SK-N-SH treated with all-trans-retinoic acid at 6 μM for 48 hours (cell line): ENCODE data around the gene TSPAN14.

Source experiments
- ATAC-seq: fragments of 200-7000 bp; cut with Tn5 transposase; 3 replicates; pipeline ENCODE4 v1.9.1; 2020; ENCODE audit warnings: mild to moderate bottlenecking, moderate library complexity
- ARNTL ChIP-seq: fragments of 450-650 bp; formaldehyde crosslinking; IDR thresholded peaks from 2 replicates; pipeline ENCODE4 v1.5.0; 2020; ENCODE audit warnings: low read depth, mild to moderate bottlenecking, moderate library complexity, borderline replicate concordance
- BACH2 ChIP-seq: fragments of 250-450 bp; sonication (Bioruptor Pico); IDR thresholded peaks from 2 replicates; pipeline ENCODE4 v1.9.0; 2021; ENCODE audit warnings: mild to moderate bottlenecking, borderline replicate concordance
- CSDC2 ChIP-seq: fragments of 250-450 bp; sonication (Bioruptor Pico); IDR thresholded peaks from 2 replicates; pipeline ENCODE4 v1.5.0; 2020; ENCODE audit warnings: mild to moderate bottlenecking, moderate library complexity
- ESRRG ChIP-seq: fragments of 250-450 bp; sonication (Bioruptor Pico); IDR thresholded peaks from 2 replicates; pipeline ENCODE4 v1.6.1; 2021; ENCODE audit warnings: mild to moderate bottlenecking
- GLIS3 ChIP-seq: fragments of 250-450 bp; sonication (Bioruptor Pico); IDR thresholded peaks from 2 replicates; pipeline ENCODE4 v1.5.0; 2020; ENCODE audit warnings: mild to moderate bottlenecking, moderate library complexity
- ISL1 ChIP-seq: fragments of 250-450 bp; sonication (Bioruptor Pico); IDR thresholded peaks from 2 replicates; pipeline ENCODE4 v2.1.2; 2022; ENCODE audit warnings: mild to moderate bottlenecking, moderate library complexity
- OSR1 ChIP-seq: fragments of 250-450 bp; sonication (Bioruptor Pico); IDR thresholded peaks from 2 replicates; pipeline ENCODE4 v1.8.0; 2022; ENCODE audit warnings: moderate library complexity, mild to moderate bottlenecking, inconsistent platforms
- PPARA ChIP-seq: fragments of 250-450 bp; sonication (Bioruptor Pico); IDR thresholded peaks from 2 replicates; pipeline ENCODE4 v1.5.0; 2020; ENCODE audit warnings: mild to moderate bottlenecking, borderline replicate concordance
- RARB ChIP-seq: fragments of 250-450 bp; sonication (Bioruptor Pico); IDR thresholded peaks from 2 replicates; pipeline ENCODE4 v1.8.0; 2021; ENCODE audit warnings: mild to moderate bottlenecking, moderate library complexity
- TCF4 ChIP-seq: fragments of 250-450 bp; sonication (Bioruptor Pico); IDR thresholded peaks from 2 replicates; pipeline ENCODE4 v1.8.0; 2021; ENCODE audit warnings: mild to moderate bottlenecking, moderate library complexity, borderline replicate concordance
- TOX ChIP-seq: fragments of 250-450 bp; sonication (Bioruptor Pico); IDR thresholded peaks from 2 replicates; pipeline ENCODE4 v1.8.0; 2021; ENCODE audit warnings: mild to moderate bottlenecking, moderate library complexity, borderline replicate concordance
- ZC3H10 ChIP-seq: fragments of 250-450 bp; sonication (Bioruptor Pico); IDR thresholded peaks from 2 replicates; pipeline ENCODE4 v1.5.1; 2021; ENCODE audit warnings: mild to moderate bottlenecking, moderate library complexity
- ZFP3 ChIP-seq: fragments of 250-450 bp; sonication (Bioruptor Pico); IDR thresholded peaks from 2 replicates; pipeline ENCODE4 v1.5.0; 2020; ENCODE audit warnings: mild to moderate bottlenecking, moderate library complexity
- ZFP30 ChIP-seq: fragments of 450-650 bp; formaldehyde crosslinking; IDR thresholded peaks from 2 replicates; pipeline ENCODE4 v1.5.0; 2022; ENCODE audit warnings: mild to moderate bottlenecking, moderate library complexity
- ZNF565 ChIP-seq: fragments of 450-650 bp; formaldehyde crosslinking; conservative IDR thresholded peaks from 2 replicates; pipeline ENCODE4 v1.5.0; 2020; ENCODE audit warnings: low read depth, mild to moderate bottlenecking, moderate library complexity
- ZNF70 ChIP-seq: fragments of 450-650 bp; formaldehyde crosslinking; IDR thresholded peaks from 2 replicates; pipeline ENCODE4 v1.5.0; 2020; ENCODE audit warnings: mild to moderate bottlenecking, moderate library complexity
- ZNF8 ChIP-seq: fragments of 450-650 bp; formaldehyde crosslinking; IDR thresholded peaks from 2 replicates; pipeline ENCODE4 v1.5.0; 2020; ENCODE audit warnings: mild to moderate bottlenecking, moderate library complexity
- TF ChIP-seq, protein P1 (sequence below): fragments of 250-450 bp; sonication (Bioruptor Pico); IDR thresholded peaks from 2 replicates; pipeline ENCODE4 v1.8.0; 2021; ENCODE audit warnings: low read depth, mild to moderate bottlenecking, moderate library complexity, borderline replicate concordance
- TF ChIP-seq, protein P2 (sequence below): fragments of 250-450 bp; sonication (Bioruptor Pico); IDR thresholded peaks from 2 replicates; pipeline ENCODE4 v1.5.1; 2021; ENCODE audit warnings: mild to moderate bottlenecking, moderate library complexity
- TF ChIP-seq, protein P3 (sequence below): fragments of 250-450 bp; sonication (Bioruptor Pico); IDR thresholded peaks from 2 replicates; pipeline ENCODE4 v1.5.0; 2020; ENCODE audit warnings: mild to moderate bottlenecking, moderate library complexity
- TF ChIP-seq, protein P4 (sequence below): fragments of 250-450 bp; sonication (Bioruptor Pico); IDR thresholded peaks from 2 replicates; pipeline ENCODE4 v1.5.1; 2020; ENCODE audit warnings: low read depth, mild to moderate bottlenecking, moderate library complexity

TSPAN14 gene

DNA sequence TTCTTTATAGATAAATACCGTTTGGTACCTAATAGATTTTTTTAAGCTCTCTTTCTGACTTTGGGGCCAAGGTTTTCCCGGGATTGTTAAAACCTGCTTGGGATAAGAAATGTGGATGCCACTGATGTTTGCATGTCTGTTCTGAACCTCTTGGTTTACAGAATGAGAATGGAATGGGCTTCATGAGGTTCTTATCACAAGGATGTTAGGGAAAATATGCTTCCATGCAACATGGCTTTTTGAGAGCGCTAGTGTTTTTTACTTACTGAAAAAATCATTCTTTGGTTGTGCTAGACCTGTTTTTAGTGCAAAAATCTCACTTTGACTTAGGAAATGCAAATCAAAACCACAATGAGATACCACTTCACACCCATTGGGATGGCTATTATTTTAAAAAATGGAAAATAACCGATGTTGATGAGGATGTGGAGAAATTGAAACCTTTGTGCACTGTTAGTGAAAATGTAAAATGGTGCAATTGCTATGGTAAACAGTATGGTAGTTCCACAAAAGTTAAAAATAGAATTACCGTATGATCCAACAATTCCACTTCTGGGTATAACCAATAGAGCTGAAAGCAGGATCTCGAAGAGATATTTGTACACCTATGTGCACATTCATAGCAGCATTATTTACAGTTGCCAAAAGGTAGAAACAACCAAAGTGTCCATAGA is 38.9 kb downstream of the TSPAN14 start:
- no peak for ATAC-seq
- TF ChIP-seq ZFP30 (CRISPR knock-in tag): no peak
- TF ChIP-seq, protein P1, sequence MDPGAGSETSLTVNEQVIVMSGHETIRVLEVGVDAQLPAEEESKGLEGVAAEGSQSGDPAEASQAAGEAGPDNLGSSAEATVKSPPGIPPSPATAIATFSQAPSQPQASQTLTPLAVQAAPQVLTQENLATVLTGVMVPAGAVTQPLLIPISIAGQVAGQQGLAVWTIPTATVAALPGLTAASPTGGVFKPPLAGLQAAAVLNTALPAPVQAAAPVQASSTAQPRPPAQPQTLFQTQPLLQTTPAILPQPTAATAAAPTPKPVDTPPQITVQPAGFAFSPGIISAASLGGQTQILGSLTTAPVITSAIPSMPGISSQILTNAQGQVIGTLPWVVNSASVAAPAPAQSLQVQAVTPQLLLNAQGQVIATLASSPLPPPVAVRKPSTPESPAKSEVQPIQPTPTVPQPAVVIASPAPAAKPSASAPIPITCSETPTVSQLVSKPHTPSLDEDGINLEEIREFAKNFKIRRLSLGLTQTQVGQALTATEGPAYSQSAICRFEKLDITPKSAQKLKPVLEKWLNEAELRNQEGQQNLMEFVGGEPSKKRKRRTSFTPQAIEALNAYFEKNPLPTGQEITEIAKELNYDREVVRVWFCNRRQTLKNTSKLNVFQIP (CRISPR knock-in tag): no peak

DNA sequence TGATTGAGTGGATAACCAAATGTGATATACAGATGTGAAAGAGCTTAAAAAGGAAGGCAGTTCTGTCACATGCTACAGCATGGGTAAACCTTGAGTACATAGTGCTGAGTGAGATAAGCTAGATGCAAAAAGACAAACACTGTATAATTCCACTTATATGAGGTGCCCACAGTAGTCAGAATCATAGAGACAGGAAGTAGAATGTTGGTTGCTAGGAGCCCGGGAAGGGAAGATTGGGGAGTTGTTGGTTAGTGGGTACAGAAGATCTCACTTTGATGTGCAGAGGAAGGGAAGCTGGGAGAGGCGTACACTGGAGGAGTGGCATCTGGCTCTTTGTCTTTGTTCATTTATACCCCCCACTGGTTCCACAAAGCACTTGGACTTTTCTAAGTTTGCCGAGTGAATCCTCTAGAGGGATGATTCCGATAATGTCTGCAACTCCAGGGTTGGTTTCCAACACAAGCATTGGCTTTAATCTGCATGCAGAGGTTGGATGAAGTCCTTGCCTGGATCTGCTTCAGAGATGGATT is 39.5 kb downstream of the TSPAN14 start:
- ATAC-seq: no peak
- no peak for TF ChIP-seq BACH2 (CRISPR knock-in tag)
- TF ChIP-seq, protein P2, sequence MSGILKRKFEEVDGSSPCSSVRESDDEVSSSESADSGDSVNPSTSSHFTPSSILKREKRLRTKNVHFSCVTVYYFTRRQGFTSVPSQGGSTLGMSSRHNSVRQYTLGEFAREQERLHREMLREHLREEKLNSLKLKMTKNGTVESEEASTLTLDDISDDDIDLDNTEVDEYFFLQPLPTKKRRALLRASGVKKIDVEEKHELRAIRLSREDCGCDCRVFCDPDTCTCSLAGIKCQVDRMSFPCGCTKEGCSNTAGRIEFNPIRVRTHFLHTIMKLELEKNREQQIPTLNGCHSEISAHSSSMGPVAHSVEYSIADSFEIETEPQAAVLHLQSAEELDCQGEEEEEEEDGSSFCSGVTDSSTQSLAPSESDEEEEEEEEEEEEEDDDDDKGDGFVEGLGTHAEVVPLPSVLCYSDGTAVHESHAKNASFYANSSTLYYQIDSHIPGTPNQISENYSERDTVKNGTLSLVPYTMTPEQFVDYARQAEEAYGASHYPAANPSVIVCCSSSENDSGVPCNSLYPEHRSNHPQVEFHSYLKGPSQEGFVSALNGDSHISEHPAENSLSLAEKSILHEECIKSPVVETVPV (CRISPR knock-in tag): no peak
- no peak for TF ChIP-seq ZFP3 (CRISPR knock-in tag)
- no peak for TF ChIP-seq TOX
- TF ChIP-seq TCF4 (CRISPR knock-in tag): no peak
- TF ChIP-seq OSR1: no peak
- no peak for TF ChIP-seq ZFP30 (CRISPR knock-in tag)
- no peak for TF ChIP-seq ARNTL (CRISPR knock-in tag)
- TF ChIP-seq ZC3H10 (CRISPR knock-in tag): no peak
- TF ChIP-seq GLIS3 (CRISPR knock-in tag): no peak
- TF ChIP-seq ZNF70 (CRISPR knock-in tag): no peak
- TF ChIP-seq, protein P3, sequence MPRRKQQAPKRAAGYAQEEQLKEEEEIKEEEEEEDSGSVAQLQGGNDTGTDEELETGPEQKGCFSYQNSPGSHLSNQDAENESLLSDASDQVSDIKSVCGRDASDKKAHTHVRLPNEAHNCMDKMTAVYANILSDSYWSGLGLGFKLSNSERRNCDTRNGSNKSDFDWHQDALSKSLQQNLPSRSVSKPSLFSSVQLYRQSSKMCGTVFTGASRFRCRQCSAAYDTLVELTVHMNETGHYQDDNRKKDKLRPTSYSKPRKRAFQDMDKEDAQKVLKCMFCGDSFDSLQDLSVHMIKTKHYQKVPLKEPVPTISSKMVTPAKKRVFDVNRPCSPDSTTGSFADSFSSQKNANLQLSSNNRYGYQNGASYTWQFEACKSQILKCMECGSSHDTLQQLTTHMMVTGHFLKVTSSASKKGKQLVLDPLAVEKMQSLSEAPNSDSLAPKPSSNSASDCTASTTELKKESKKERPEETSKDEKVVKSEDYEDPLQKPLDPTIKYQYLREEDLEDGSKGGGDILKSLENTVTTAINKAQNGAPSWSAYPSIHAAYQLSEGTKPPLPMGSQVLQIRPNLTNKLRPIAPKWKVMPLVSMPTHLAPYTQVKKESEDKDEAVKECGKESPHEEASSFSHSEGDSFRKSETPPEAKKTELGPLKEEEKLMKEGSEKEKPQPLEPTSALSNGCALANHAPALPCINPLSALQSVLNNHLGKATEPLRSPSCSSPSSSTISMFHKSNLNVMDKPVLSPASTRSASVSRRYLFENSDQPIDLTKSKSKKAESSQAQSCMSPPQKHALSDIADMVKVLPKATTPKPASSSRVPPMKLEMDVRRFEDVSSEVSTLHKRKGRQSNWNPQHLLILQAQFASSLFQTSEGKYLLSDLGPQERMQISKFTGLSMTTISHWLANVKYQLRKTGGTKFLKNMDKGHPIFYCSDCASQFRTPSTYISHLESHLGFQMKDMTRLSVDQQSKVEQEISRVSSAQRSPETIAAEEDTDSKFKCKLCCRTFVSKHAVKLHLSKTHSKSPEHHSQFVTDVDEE: no peak

DNA sequence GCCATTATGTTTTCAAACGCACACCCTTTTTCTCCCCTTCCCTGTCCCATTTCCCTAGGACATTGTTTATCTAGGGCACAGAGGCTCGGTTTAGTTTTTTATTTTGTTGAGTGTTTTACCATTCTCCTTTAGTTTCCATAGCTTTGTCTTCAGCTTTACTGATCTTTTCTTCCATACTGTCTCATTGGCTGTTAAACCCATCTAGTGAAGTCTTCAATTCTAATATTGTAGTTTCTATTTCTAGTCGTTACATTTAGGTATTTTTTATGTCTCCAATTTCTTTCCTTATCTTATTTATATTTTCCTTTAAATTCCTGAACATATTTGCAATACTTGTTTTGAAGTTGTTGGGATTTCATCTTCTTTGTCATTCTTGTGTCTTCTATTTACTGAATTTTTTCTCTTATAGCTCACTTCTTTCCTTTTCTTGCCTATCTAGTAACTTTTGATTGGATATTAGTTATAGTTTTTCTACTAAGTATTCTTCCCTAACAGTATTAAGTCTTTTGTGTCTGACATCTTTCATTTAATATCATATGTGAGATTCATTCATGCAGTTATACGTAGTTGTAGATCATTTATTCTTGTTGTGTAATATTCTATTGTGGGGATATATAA is 42.6 kb downstream of the TSPAN14 start:
- ATAC-seq: no peak
- TF ChIP-seq TOX (no peak), OSR1 (no peak), ZNF565 (no peak), BACH2 (CRISPR knock-in tag) (no peak), ZFP30 (CRISPR knock-in tag) (peak; percentile 96)
- TF ChIP-seq, all 23 proteins: peak for 1

DNA sequence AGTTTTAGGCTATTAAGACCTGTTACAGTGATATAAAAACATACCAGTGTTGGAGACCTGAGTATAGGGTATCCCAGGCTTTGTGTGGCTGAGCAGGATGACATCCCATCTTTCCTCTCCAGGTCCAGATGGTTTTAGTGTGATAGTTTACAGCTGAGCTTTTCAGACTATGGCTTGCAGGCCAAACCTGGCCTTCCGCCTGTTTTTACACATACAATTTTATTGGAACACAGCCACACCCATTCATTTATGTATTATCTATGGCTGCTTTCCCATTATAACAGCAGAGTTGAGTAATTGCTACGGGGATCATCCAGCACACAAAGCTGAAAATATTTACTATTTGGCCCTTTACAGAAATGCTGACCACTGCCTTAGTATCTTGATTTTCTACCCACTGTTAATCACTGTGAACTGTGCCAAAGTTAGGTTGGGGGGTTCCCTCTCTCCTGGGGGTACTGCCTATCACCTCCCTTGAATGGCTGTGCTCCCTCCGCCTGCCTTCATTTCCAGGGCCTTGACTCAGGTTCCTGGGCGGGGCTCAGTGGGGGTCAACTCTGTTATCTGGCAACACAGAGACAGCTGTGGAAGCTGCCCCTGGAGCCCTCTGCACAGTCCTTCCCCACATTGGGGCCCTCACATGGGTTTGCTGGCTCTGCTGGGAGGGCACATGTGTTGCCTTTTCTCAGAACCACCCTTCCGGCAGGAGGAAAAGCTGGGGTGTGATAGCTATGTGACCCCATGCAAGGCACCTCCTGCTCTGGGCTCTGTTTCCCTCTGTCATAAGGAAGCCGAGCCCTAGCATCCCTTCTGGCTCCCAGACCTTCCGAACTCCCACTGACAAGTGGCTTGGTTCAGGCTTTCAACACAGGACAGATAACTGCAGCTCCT is 43.3 kb downstream of the TSPAN14 start:
- ATAC-seq: no peak
- no peak for TF ChIP-seq ZFP30 (CRISPR knock-in tag)
- TF ChIP-seq, protein P4, sequence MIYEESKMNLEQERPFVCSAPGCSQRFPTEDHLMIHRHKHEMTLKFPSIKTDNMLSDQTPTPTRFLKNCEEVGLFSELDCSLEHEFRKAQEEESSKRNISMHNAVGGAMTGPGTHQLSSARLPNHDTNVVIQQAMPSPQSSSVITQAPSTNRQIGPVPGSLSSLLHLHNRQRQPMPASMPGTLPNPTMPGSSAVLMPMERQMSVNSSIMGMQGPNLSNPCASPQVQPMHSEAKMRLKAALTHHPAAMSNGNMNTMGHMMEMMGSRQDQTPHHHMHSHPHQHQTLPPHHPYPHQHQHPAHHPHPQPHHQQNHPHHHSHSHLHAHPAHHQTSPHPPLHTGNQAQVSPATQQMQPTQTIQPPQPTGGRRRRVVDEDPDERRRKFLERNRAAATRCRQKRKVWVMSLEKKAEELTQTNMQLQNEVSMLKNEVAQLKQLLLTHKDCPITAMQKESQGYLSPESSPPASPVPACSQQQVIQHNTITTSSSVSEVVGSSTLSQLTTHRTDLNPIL (CRISPR knock-in tag): no peak
- no peak for TF ChIP-seq ARNTL (CRISPR knock-in tag)
- TF ChIP-seq, protein P2 (CRISPR knock-in tag): no peak
- no peak for TF ChIP-seq PPARA
- TF ChIP-seq RARB: no peak
- TF ChIP-seq ZFP3 (CRISPR knock-in tag): no peak
- TF ChIP-seq ZC3H10 (CRISPR knock-in tag): no peak
- no peak for TF ChIP-seq GLIS3 (CRISPR knock-in tag)
- TF ChIP-seq TCF4 (CRISPR knock-in tag): no peak
- no peak for TF ChIP-seq CSDC2
- no peak for TF ChIP-seq ESRRG
- no peak for TF ChIP-seq ZNF70 (CRISPR knock-in tag)
- TF ChIP-seq OSR1: no peak
- no peak for TF ChIP-seq ZNF8 (CRISPR knock-in tag)
- no peak for TF ChIP-seq ZNF565
- no peak for TF ChIP-seq ISL1 (CRISPR knock-in tag)
- no peak for TF ChIP-seq BACH2 (CRISPR knock-in tag)
